ENCODE measurements around the gene ADAMTS7. TPM values are rescaled to one million over a fixed set of nuclear protein-coding genes. Genes with fewer than 3 reads are reported as not detected.
"Not testable (repeated sequence)": the region's sequence is repeated elsewhere in the genome, so short reads cannot be mapped to it uniquely, and the experiment has no call there.

ADAMTS7 gene
- total and polyA plus RNA-seq, 2 donors (not counting 1 experiment from before 2014, with no cell fraction given): 7.9 TPM

GRCh38 chr15:78788016-78788660 is 23.1 kb downstream of the ADAMTS7 start:
- Histone ChIP-seq H3K4me1 (ENCODE audit: control insufficient read depth, extremely low read depth, insufficient read depth, low read length) (no peaks in the 10 kb centered on the region), H3K9ac (ENCODE audit: insufficient read depth, low read length) (no peak overlapping the region), H3K27me3 (ENCODE audit: control insufficient read depth, insufficient read depth, low read length) (no peaks in the 10 kb centered on the region), H4K20me1 (ENCODE audit: control insufficient read depth, extremely low read depth, insufficient read depth, low read length) (no peaks in the 10 kb centered on the region), H3K9me3 (ENCODE audit: control insufficient read depth, insufficient read depth, low read depth, low read length) (no peaks in the 10 kb centered on the region), H2AFZ (ENCODE audit: low read length) (no peak overlapping the region), H3K4me3 (replicated peaks in 1 of 4; ENCODE audit: control extremely low read depth in 1 of 4, insufficient read depth in 1 of 4, low read depth in 3 of 4, low read length in 4 of 4) (no peak overlapping the region), H3K27ac (ENCODE audit: insufficient read depth, low read length) (no peak overlapping the region), H3K79me2 (ENCODE audit: control insufficient read depth, insufficient read depth, low read length) (no peaks in the 10 kb centered on the region), H3K4me2 (ENCODE audit: extremely low read depth, insufficient read depth, low read length) (no peak overlapping the region), H3K36me3 (ENCODE audit: control insufficient read depth, insufficient read depth, low read length) (no peaks in the 10 kb centered on the region)
- TF ChIP-seq, protein P1, sequence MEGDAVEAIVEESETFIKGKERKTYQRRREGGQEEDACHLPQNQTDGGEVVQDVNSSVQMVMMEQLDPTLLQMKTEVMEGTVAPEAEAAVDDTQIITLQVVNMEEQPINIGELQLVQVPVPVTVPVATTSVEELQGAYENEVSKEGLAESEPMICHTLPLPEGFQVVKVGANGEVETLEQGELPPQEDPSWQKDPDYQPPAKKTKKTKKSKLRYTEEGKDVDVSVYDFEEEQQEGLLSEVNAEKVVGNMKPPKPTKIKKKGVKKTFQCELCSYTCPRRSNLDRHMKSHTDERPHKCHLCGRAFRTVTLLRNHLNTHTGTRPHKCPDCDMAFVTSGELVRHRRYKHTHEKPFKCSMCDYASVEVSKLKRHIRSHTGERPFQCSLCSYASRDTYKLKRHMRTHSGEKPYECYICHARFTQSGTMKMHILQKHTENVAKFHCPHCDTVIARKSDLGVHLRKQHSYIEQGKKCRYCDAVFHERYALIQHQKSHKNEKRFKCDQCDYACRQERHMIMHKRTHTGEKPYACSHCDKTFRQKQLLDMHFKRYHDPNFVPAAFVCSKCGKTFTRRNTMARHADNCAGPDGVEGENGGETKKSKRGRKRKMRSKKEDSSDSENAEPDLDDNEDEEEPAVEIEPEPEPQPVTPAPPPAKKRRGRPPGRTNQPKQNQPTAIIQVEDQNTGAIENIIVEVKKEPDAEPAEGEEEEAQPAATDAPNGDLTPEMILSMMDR (conservative IDR thresholded peaks at IDR 0.05 in 1 of 2, IDR thresholded peaks at IDR 0.05 in 1 of 2; ENCODE audit: low read depth in 1 of 2, low read length in 2 of 2): no peak
- TF ChIP-seq EZH2 (IDR thresholded peaks at IDR 0.05; ENCODE audit: low read length, missing control alignments): no peak
- DNase-seq (ENCODE audit: low read depth in 2 of 2): no peak

DNA sequence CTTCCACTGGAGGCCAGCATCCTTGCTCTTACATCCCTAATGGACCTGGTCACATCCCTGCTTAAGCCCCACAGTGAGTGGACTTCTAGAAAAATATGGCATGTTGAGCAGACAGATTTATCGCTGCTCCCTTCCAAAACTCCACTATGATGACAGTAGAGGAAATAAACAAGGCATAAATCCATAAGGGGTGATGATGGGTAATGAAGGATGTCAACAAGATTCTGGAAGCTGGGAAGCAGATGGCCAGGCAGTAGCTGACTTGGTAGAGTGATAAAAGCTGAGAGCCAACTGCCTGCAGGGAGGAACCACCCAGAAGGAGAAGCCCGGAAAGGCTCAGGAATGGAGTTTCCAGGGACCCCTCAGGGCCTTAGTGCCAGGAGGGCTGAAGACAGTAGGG is 28.9 kb downstream of the ADAMTS7 start:
- not testable (repeated sequence) for H3K4me1 ChIP-seq (ENCODE audit: control insufficient read depth, extremely low read depth, insufficient read depth, low read length); H3K4me2 ChIP-seq (ENCODE audit: extremely low read depth, insufficient read depth, low read length); H2AFZ ChIP-seq (ENCODE audit: low read length); H3K9ac ChIP-seq (ENCODE audit: insufficient read depth, low read length); H3K9me3 ChIP-seq (ENCODE audit: control insufficient read depth, insufficient read depth, low read depth, low read length); DNase-seq (ENCODE audit: low read depth in 2 of 2); H3K36me3 ChIP-seq (ENCODE audit: control insufficient read depth, insufficient read depth, low read length); H4K20me1 ChIP-seq (ENCODE audit: control insufficient read depth, extremely low read depth, insufficient read depth, low read length); H3K4me3 ChIP-seq (replicated peaks in 1 of 4; ENCODE audit: control extremely low read depth in 1 of 4, insufficient read depth in 1 of 4, low read depth in 3 of 4, low read length in 4 of 4); H3K27ac ChIP-seq (ENCODE audit: insufficient read depth, low read length); H3K27me3 ChIP-seq (ENCODE audit: control insufficient read depth, insufficient read depth, low read length); H3K79me2 ChIP-seq (ENCODE audit: control insufficient read depth, insufficient read depth, low read length)

- not testable (repeated sequence) for H4K20me1 ChIP-seq (ENCODE audit: control insufficient read depth, extremely low read depth, insufficient read depth, low read length); H3K27me3 ChIP-seq (ENCODE audit: control insufficient read depth, insufficient read depth, low read length); DNase-seq (ENCODE audit: low read depth in 2 of 2); H3K4me2 ChIP-seq (ENCODE audit: extremely low read depth, insufficient read depth, low read length); H3K4me3 ChIP-seq (replicated peaks in 1 of 4; ENCODE audit: control extremely low read depth in 1 of 4, insufficient read depth in 1 of 4, low read depth in 3 of 4, low read length in 4 of 4); H3K36me3 ChIP-seq (ENCODE audit: control insufficient read depth, insufficient read depth, low read length); H3K79me2 ChIP-seq (ENCODE audit: control insufficient read depth, insufficient read depth, low read length); H3K4me1 ChIP-seq (ENCODE audit: control insufficient read depth, extremely low read depth, insufficient read depth, low read length); H3K9ac ChIP-seq (ENCODE audit: insufficient read depth, low read length); H3K27ac ChIP-seq (ENCODE audit: insufficient read depth, low read length); H2AFZ ChIP-seq (ENCODE audit: low read length); H3K9me3 ChIP-seq (ENCODE audit: control insufficient read depth, insufficient read depth, low read depth, low read length)
Measured at GRCh38 chr15:78781381-78781780, 29.9 kb downstream of the ADAMTS7 start.

DNA sequence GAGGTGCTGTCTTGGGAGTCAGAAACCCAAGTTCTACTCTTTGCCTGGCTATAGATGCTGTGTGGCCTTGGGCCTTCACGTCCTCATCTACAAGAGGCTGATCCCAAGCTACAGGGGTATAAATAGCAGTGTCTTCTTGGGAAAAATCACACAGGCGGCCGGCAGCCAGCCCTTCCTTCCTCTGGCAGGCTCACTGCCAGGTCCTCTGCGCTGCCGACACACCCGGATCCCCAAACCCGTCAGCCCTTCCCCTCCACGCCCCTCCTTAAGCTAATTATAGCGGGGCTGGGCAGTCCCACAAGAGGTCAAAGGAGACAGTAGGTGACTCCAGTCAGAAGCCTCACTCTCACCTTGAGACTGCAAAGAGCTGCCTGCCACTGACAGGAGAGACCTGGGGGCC is 31.3 kb downstream of the ADAMTS7 start:
- not testable (repeated sequence) for H4K20me1 ChIP-seq (ENCODE audit: control insufficient read depth, extremely low read depth, insufficient read depth, low read length); H2AFZ ChIP-seq (ENCODE audit: low read length); H3K27me3 ChIP-seq (ENCODE audit: control insufficient read depth, insufficient read depth, low read length); H3K9me3 ChIP-seq (ENCODE audit: control insufficient read depth, insufficient read depth, low read depth, low read length); DNase-seq (ENCODE audit: low read depth in 2 of 2); H3K4me2 ChIP-seq (ENCODE audit: extremely low read depth, insufficient read depth, low read length); H3K4me3 ChIP-seq (replicated peaks in 1 of 4; ENCODE audit: control extremely low read depth in 1 of 4, insufficient read depth in 1 of 4, low read depth in 3 of 4, low read length in 4 of 4); H3K27ac ChIP-seq (ENCODE audit: insufficient read depth, low read length); H3K4me1 ChIP-seq (ENCODE audit: control insufficient read depth, extremely low read depth, insufficient read depth, low read length); H3K9ac ChIP-seq (ENCODE audit: insufficient read depth, low read length); H3K36me3 ChIP-seq (ENCODE audit: control insufficient read depth, insufficient read depth, low read length); H3K79me2 ChIP-seq (ENCODE audit: control insufficient read depth, insufficient read depth, low read length)

GRCh38 chr15:78779176-78779785 is 32.0 kb downstream of the ADAMTS7 start:
- not testable (repeated sequence) for H3K4me1 ChIP-seq (ENCODE audit: control insufficient read depth, extremely low read depth, insufficient read depth, low read length); H3K27me3 ChIP-seq (ENCODE audit: control insufficient read depth, insufficient read depth, low read length); H4K20me1 ChIP-seq (ENCODE audit: control insufficient read depth, extremely low read depth, insufficient read depth, low read length); H3K4me3 ChIP-seq (replicated peaks in 1 of 4; ENCODE audit: control extremely low read depth in 1 of 4, insufficient read depth in 1 of 4, low read depth in 3 of 4, low read length in 4 of 4); H3K27ac ChIP-seq (ENCODE audit: insufficient read depth, low read length); H3K9me3 ChIP-seq (ENCODE audit: control insufficient read depth, insufficient read depth, low read depth, low read length); H3K36me3 ChIP-seq (ENCODE audit: control insufficient read depth, insufficient read depth, low read length); H3K79me2 ChIP-seq (ENCODE audit: control insufficient read depth, insufficient read depth, low read length); H3K4me2 ChIP-seq (ENCODE audit: extremely low read depth, insufficient read depth, low read length); H2AFZ ChIP-seq (ENCODE audit: low read length); H3K9ac ChIP-seq (ENCODE audit: insufficient read depth, low read length); DNase-seq (ENCODE audit: low read depth in 2 of 2)

Data from fibroblast of lung (primary cell).